SK-N-SH treated with all-trans-retinoic acid at 6 μM for 48 hours (cell line): ENCODE measurements around the gene SLC35A1.

ENCODE experiments used
- ATAC-seq: fragments of 200-7000 bp; cut with Tn5 transposase; 3 replicates; pipeline ENCODE4 v1.9.1; 2020; ENCODE audit warnings: mild to moderate bottlenecking, moderate library complexity
- ARNTL ChIP-seq: fragments of 450-650 bp; formaldehyde crosslinking; IDR thresholded peaks from 2 replicates; pipeline ENCODE4 v1.5.0; 2020; ENCODE audit warnings: low read depth, mild to moderate bottlenecking, moderate library complexity, borderline replicate concordance
- BACH2 ChIP-seq: fragments of 250-450 bp; sonication (Bioruptor Pico); IDR thresholded peaks from 2 replicates; pipeline ENCODE4 v1.9.0; 2021; ENCODE audit warnings: mild to moderate bottlenecking, borderline replicate concordance
- CREB5 ChIP-seq: fragments of 250-450 bp; sonication (Bioruptor Pico); IDR thresholded peaks from 2 replicates; pipeline ENCODE4 v1.5.1; 2020; ENCODE audit warnings: low read depth, mild to moderate bottlenecking, moderate library complexity
- CSDC2 ChIP-seq: fragments of 250-450 bp; sonication (Bioruptor Pico); IDR thresholded peaks from 2 replicates; pipeline ENCODE4 v1.5.0; 2020; ENCODE audit warnings: mild to moderate bottlenecking, moderate library complexity
- CSRNP3 ChIP-seq: fragments of 250-450 bp; sonication (Bioruptor Pico); IDR thresholded peaks from 2 replicates; pipeline ENCODE4 v1.5.1; 2021; ENCODE audit warnings: mild to moderate bottlenecking, moderate library complexity
- ESRRG ChIP-seq: fragments of 250-450 bp; sonication (Bioruptor Pico); IDR thresholded peaks from 2 replicates; pipeline ENCODE4 v1.6.1; 2021; ENCODE audit warnings: mild to moderate bottlenecking
- GLIS3 ChIP-seq: fragments of 250-450 bp; sonication (Bioruptor Pico); IDR thresholded peaks from 2 replicates; pipeline ENCODE4 v1.5.0; 2020; ENCODE audit warnings: mild to moderate bottlenecking, moderate library complexity
- ISL1 ChIP-seq: fragments of 250-450 bp; sonication (Bioruptor Pico); IDR thresholded peaks from 2 replicates; pipeline ENCODE4 v2.1.2; 2022; ENCODE audit warnings: mild to moderate bottlenecking, moderate library complexity
- OSR1 ChIP-seq: fragments of 250-450 bp; sonication (Bioruptor Pico); IDR thresholded peaks from 2 replicates; pipeline ENCODE4 v1.8.0; 2022; ENCODE audit warnings: moderate library complexity, mild to moderate bottlenecking, inconsistent platforms
- PPARA ChIP-seq: fragments of 250-450 bp; sonication (Bioruptor Pico); IDR thresholded peaks from 2 replicates; pipeline ENCODE4 v1.5.0; 2020; ENCODE audit warnings: mild to moderate bottlenecking, borderline replicate concordance
- RARB ChIP-seq: fragments of 250-450 bp; sonication (Bioruptor Pico); IDR thresholded peaks from 2 replicates; pipeline ENCODE4 v1.8.0; 2021; ENCODE audit warnings: mild to moderate bottlenecking, moderate library complexity
- SNAI2 ChIP-seq: fragments of 250-450 bp; sonication (Bioruptor Pico); IDR thresholded peaks from 2 replicates; pipeline ENCODE4 v1.5.0; 2020; ENCODE audit warnings: mild to moderate bottlenecking, moderate library complexity
- TCF4 ChIP-seq: fragments of 250-450 bp; sonication (Bioruptor Pico); IDR thresholded peaks from 2 replicates; pipeline ENCODE4 v1.8.0; 2021; ENCODE audit warnings: mild to moderate bottlenecking, moderate library complexity, borderline replicate concordance
- TOX ChIP-seq: fragments of 250-450 bp; sonication (Bioruptor Pico); IDR thresholded peaks from 2 replicates; pipeline ENCODE4 v1.8.0; 2021; ENCODE audit warnings: mild to moderate bottlenecking, moderate library complexity, borderline replicate concordance
- TSHZ2 ChIP-seq: fragments of 250-450 bp; sonication (Bioruptor Pico); IDR thresholded peaks from 2 replicates; pipeline ENCODE4 v1.5.0; 2020; ENCODE audit warnings: mild to moderate bottlenecking, moderate library complexity
- ZC3H10 ChIP-seq: fragments of 250-450 bp; sonication (Bioruptor Pico); IDR thresholded peaks from 2 replicates; pipeline ENCODE4 v1.5.1; 2021; ENCODE audit warnings: mild to moderate bottlenecking, moderate library complexity
- ZFP3 ChIP-seq: fragments of 250-450 bp; sonication (Bioruptor Pico); IDR thresholded peaks from 2 replicates; pipeline ENCODE4 v1.5.0; 2020; ENCODE audit warnings: mild to moderate bottlenecking, moderate library complexity
- ZFP30 ChIP-seq: fragments of 450-650 bp; formaldehyde crosslinking; IDR thresholded peaks from 2 replicates; pipeline ENCODE4 v1.5.0; 2022; ENCODE audit warnings: mild to moderate bottlenecking, moderate library complexity
- ZNF565 ChIP-seq: fragments of 450-650 bp; formaldehyde crosslinking; conservative IDR thresholded peaks from 2 replicates; pipeline ENCODE4 v1.5.0; 2020; ENCODE audit warnings: low read depth, mild to moderate bottlenecking, moderate library complexity
- ZNF70 ChIP-seq: fragments of 450-650 bp; formaldehyde crosslinking; IDR thresholded peaks from 2 replicates; pipeline ENCODE4 v1.5.0; 2020; ENCODE audit warnings: mild to moderate bottlenecking, moderate library complexity
- ZNF8 ChIP-seq: fragments of 450-650 bp; formaldehyde crosslinking; IDR thresholded peaks from 2 replicates; pipeline ENCODE4 v1.5.0; 2020; ENCODE audit warnings: mild to moderate bottlenecking, moderate library complexity

SLC35A1 gene

GRCh38 chr6:87544474-87544735 is 71.6 kb downstream of the SLC35A1 start:
- no peak for TF ChIP-seq TCF4 (CRISPR knock-in tag)
- TF ChIP-seq CREB5, result no peak
- TF ChIP-seq ISL1 (CRISPR knock-in tag), result no peak
- no peak for TF ChIP-seq BACH2
- TF ChIP-seq RARB (CRISPR knock-in tag), result no peak
- TF ChIP-seq PPARA (CRISPR knock-in tag), result no peak
- ATAC-seq, result no peak

GRCh38 chr6:87551799-87552198 is 79.0 kb downstream of the SLC35A1 start:
- ATAC-seq, result no peak
- TF ChIP-seq ZNF565 (no peak), CREB5 (no peak), CSDC2 (no peak), TSHZ2 (CRISPR knock-in tag) (no peak), ZNF70 (no peak), GLIS3 (CRISPR knock-in tag) (no peak), ZFP3 (CRISPR knock-in tag) (no peak), ARNTL (CRISPR knock-in tag) (no peak), ZFP30 (CRISPR knock-in tag) (no peak), ZNF8 (CRISPR knock-in tag) (no peak), TCF4 (CRISPR knock-in tag) (no peak), RARB (CRISPR knock-in tag) (no peak)

GRCh38 chr6:87553159-87553765 is 80.5 kb downstream of the SLC35A1 start:
- TF ChIP-seq ZNF8 (CRISPR knock-in tag) (no peak), PPARA (CRISPR knock-in tag) (no peak), ZFP30 (CRISPR knock-in tag) (no peak), ZFP3 (CRISPR knock-in tag) (no peak), CSRNP3 (CRISPR knock-in tag) (no peak), ZC3H10 (no peak), OSR1 (CRISPR knock-in tag) (no peak), ZNF565 (no peak), ZNF70 (no peak), ARNTL (CRISPR knock-in tag) (no peak), ESRRG (CRISPR knock-in tag) (no peak), BACH2 (no peak), SNAI2 (no peak), GLIS3 (CRISPR knock-in tag) (no peak), CSDC2 (no peak), ISL1 (CRISPR knock-in tag) (no peak), CREB5 (no peak), TCF4 (CRISPR knock-in tag) (no peak), TSHZ2 (CRISPR knock-in tag) (no peak), TOX (CRISPR knock-in tag) (no peak)
- no peak for ATAC-seq
